Trophoblast cell (in vitro differentiated cells and primary cell): ENCODE measurements around the gene PLLP.

Experiments
- DNase-seq, 2 donors: peaks; one replicate each; pipeline ENCODE4 v3.0.0-alpha.2; 2016
- H2AFZ ChIP-seq: 2 replicates; pipeline ENCODE4 v1.6.1; 2013; ENCODE audit warnings: low read length, moderate library complexity, mild to moderate bottlenecking; ENCODE audit not compliant: insufficient read depth, poor library complexity
- H2AK5ac ChIP-seq: 2 replicates; pipeline ENCODE4 v1.6.1; 2013; ENCODE audit warnings: mild to moderate bottlenecking, low read length
- H2BK120ac ChIP-seq: 2 replicates; pipeline ENCODE4 v1.6.1; 2013; ENCODE audit warnings: low read length, mild to moderate bottlenecking, moderate library complexity; ENCODE audit not compliant: insufficient read depth, poor library complexity
- H2BK12ac ChIP-seq: 2 replicates; pipeline ENCODE4 v1.6.1; 2013; ENCODE audit warnings: mild to moderate bottlenecking, low read length, moderate library complexity
- H2BK5ac ChIP-seq: 2 replicates; pipeline ENCODE4 v1.6.1; 2013; ENCODE audit warnings: low read length, low read depth, moderate library complexity, mild to moderate bottlenecking; ENCODE audit not compliant: poor library complexity
- H3K14ac ChIP-seq: 2 replicates; pipeline ENCODE4 v1.6.1; 2013; ENCODE audit warnings: mild to moderate bottlenecking, low read length
- H3K18ac ChIP-seq: 2 replicates; pipeline ENCODE4 v1.6.1; 2013; ENCODE audit warnings: mild to moderate bottlenecking, low read length
- H3K23ac ChIP-seq: 2 replicates; pipeline ENCODE4 v1.6.1; 2013; ENCODE audit warnings: low read length
- H3K27ac ChIP-seq: 2 replicates; pipeline ENCODE4 v1.5.1; 2013; ENCODE audit warnings: low read depth, mild to moderate bottlenecking, inconsistent platforms, low read length, moderate library complexity
- H3K27me3 ChIP-seq: 2 replicates; pipeline ENCODE4 v1.6.1; 2013; ENCODE audit warnings: inconsistent platforms, mild to moderate bottlenecking, low read length, moderate library complexity; ENCODE audit not compliant: insufficient read depth
- H3K36me3 ChIP-seq, 2 experiments: 1 replicate in 1 of 2; 2 replicates in 1 of 2; pipeline ENCODE4 v1.6.1; 2013; ENCODE audit warnings: low read length in 2 of 2, mild to moderate bottlenecking in 2 of 2, moderate library complexity in 1 of 2; ENCODE audit not compliant: insufficient read depth in 2 of 2, control insufficient read depth in 1 of 2
- H3K4ac ChIP-seq: 2 replicates; pipeline ENCODE4 v1.6.1; 2013; ENCODE audit warnings: low read depth, mild to moderate bottlenecking, low read length, moderate library complexity
- H3K4me1 ChIP-seq, 2 experiments: 1 replicate in 1 of 2; 2 replicates in 1 of 2; pipeline ENCODE4 v1.6.1; 2013; ENCODE audit warnings: low read length in 2 of 2, mild to moderate bottlenecking in 2 of 2, moderate library complexity in 1 of 2; ENCODE audit not compliant: insufficient read depth in 2 of 2, control insufficient read depth in 1 of 2
- H3K4me2 ChIP-seq: 2 replicates; pipeline ENCODE4 v1.6.1; 2013; ENCODE audit warnings: inconsistent platforms, mild to moderate bottlenecking, low read length, moderate library complexity
- H3K4me3 ChIP-seq: 2 replicates; pipeline ENCODE4 v1.5.1; 2013; ENCODE audit warnings: mild to moderate bottlenecking, low read depth, low read length, inconsistent platforms
- H3K79me1 ChIP-seq: one replicate; pipeline ENCODE4 v1.6.1; 2013; ENCODE audit warnings: low read length
- H3K79me2 ChIP-seq: 2 replicates; pipeline ENCODE4 v1.6.1; 2013; ENCODE audit warnings: low read length, mild to moderate bottlenecking; ENCODE audit not compliant: control insufficient read depth, insufficient read depth, poor library complexity
- H3K9ac ChIP-seq: 2 replicates; pipeline ENCODE4 v1.6.1; 2013; ENCODE audit warnings: mild to moderate bottlenecking, low read length
- H3K9me3 ChIP-seq: 2 replicates; pipeline ENCODE4 v1.6.1; 2013; ENCODE audit warnings: low read depth, mild to moderate bottlenecking, control low read depth, inconsistent platforms, low read length; ENCODE audit not compliant: insufficient read depth
- H4K12ac ChIP-seq: 2 replicates; pipeline ENCODE4 v1.6.1; 2013; ENCODE audit warnings: low read depth, mild to moderate bottlenecking, low read length, moderate library complexity
- H4K8ac ChIP-seq: 2 replicates; pipeline ENCODE4 v1.6.1; 2013; ENCODE audit warnings: low read depth, mild to moderate bottlenecking, low read length, moderate library complexity
- H4K91ac ChIP-seq: one replicate; pipeline ENCODE4 v1.6.1; 2013; ENCODE audit warnings: low read depth, mild to moderate bottlenecking, low read length, moderate library complexity
- WGBS: extraction: QIAGEN DNeasy Blood & Tissue Kit; methylation state at CpG from one replicate; pipeline ENCODE4 v1.1.7; 2013; ENCODE audit warnings: missing lambda C conversion rate; ENCODE audit not compliant: insufficient read length, insufficient coverage; ENCODE audit errors: extremely low coverage; 5-methylcytosine and 5-hydroxymethylcytosine counted together

Gene PLLP

GRCh38 chr16:57283959-57284208, 588 bp downstream of the PLLP start:
- H2BK5ac ChIP-seq = no peak overlapping the region
- peak overlapping the region; percentile 63 for H3K4me2 ChIP-seq
- H3K4me3 ChIP-seq = peak overlapping the region; percentile 50
- no peak overlapping the region for H3K4ac ChIP-seq
- no peak overlapping the region for H2AK5ac ChIP-seq
- no peak overlapping the region for H3K14ac ChIP-seq
- H3K23ac ChIP-seq = no peak overlapping the region
- H3K9ac ChIP-seq = no peak overlapping the region
- peaks cover 6% of the 10 kb centered on the region for H3K79me1 ChIP-seq
- peaks cover 9 to 12% of the 10 kb centered on the region in 2 experiments for H3K4me1 ChIP-seq
- H3K36me3 ChIP-seq = no peaks in the 10 kb centered on the region
- H3K18ac ChIP-seq = no peak overlapping the region
- peaks cover 4% of the 10 kb centered on the region for H3K9me3 ChIP-seq
- H3K27ac ChIP-seq = no peak overlapping the region
- no peak overlapping the region for H4K8ac ChIP-seq
- no peak overlapping the region for H2BK12ac ChIP-seq
- H4K91ac ChIP-seq = no peak overlapping the region
- H2BK120ac ChIP-seq = no peak overlapping the region
- no peak overlapping the region for H4K12ac ChIP-seq
- no CpG with 5 or more reads among the region's 14 CpGs for WGBS
- H3K27me3 ChIP-seq = peaks cover 23% of the 10 kb centered on the region
- no peak overlapping the region for H2AFZ ChIP-seq
- DNase-seq = no peak
- H3K79me2 ChIP-seq = no peaks in the 10 kb centered on the region

GRCh38 chr16:57283214-57283958, 1.1 kb downstream of the PLLP start:
- Histone ChIP-seq H4K91ac (no peak overlapping the region), H4K8ac (no peak overlapping the region), H3K36me3 (no peaks in the 10 kb centered on the region), H3K79me2 (no peaks in the 10 kb centered on the region), H2AFZ (no peak overlapping the region), H2BK5ac (no peak overlapping the region), H3K18ac (no peak overlapping the region), H3K4me1 (peaks cover 9 to 12% of the 10 kb centered on the region in 2 experiments), H3K23ac (no peak overlapping the region), H3K9me3 (peaks cover 4% of the 10 kb centered on the region), H3K14ac (no peak overlapping the region), H3K27ac (no peak overlapping the region), H3K4me2 (no peak overlapping the region), H3K4ac (no peak overlapping the region), H3K4me3 (no peak overlapping the region), H3K79me1 (peaks cover 6% of the 10 kb centered on the region), H3K27me3 (peaks cover 23% of the 10 kb centered on the region), H4K12ac (no peak overlapping the region), H2BK12ac (no peak overlapping the region), H2AK5ac (no peak overlapping the region), H3K9ac (no peak overlapping the region), H2BK120ac (no peak overlapping the region)
- peak in 1 of 2 donors; percentile 32 for DNase-seq
- no CpG with 5 or more reads among the region's 24 CpGs for WGBS

- peaks cover 23% of the 10 kb centered on the region for H3K27me3 ChIP-seq
- no peaks in the 10 kb centered on the region for H3K36me3 ChIP-seq
- peaks cover 6% of the 10 kb centered on the region for H3K79me1 ChIP-seq
- H3K14ac ChIP-seq = no peak overlapping the region
- no peaks in the 10 kb centered on the region for H3K79me2 ChIP-seq
- no peak overlapping the region for H4K12ac ChIP-seq
- peaks cover 9 to 12% of the 10 kb centered on the region in 2 experiments for H3K4me1 ChIP-seq
- H4K91ac ChIP-seq = no peak overlapping the region
- no CpG with 5 or more reads among the region's 8 CpGs for WGBS
- no peak overlapping the region for H3K18ac ChIP-seq
- no peak overlapping the region for H2BK120ac ChIP-seq
- no peak overlapping the region for H3K9ac ChIP-seq
- DNase-seq = no peak
- peak overlapping the region; percentile 7 for H3K4me3 ChIP-seq
- H2AK5ac ChIP-seq = no peak overlapping the region
- no peak overlapping the region for H3K23ac ChIP-seq
- H3K4ac ChIP-seq = no peak overlapping the region
- no peak overlapping the region for H3K4me2 ChIP-seq
- H4K8ac ChIP-seq = no peak overlapping the region
- no peak overlapping the region for H2AFZ ChIP-seq
- H3K9me3 ChIP-seq = peaks cover 4% of the 10 kb centered on the region
- no peak overlapping the region for H2BK12ac ChIP-seq
- no peak overlapping the region for H2BK5ac ChIP-seq
- no peak overlapping the region for H3K27ac ChIP-seq
These were observed 1.8 kb downstream of the PLLP start for GRCh38 chr16:57282510-57283213.

- Histone ChIP-seq H4K91ac (no peak overlapping the region), H3K18ac (no peak overlapping the region), H3K27me3 (peaks cover 23% of the 10 kb centered on the region), H2AFZ (no peak overlapping the region), H2AK5ac (no peak overlapping the region), H3K4me3 (no peak overlapping the region), H4K8ac (no peak overlapping the region), H3K4me2 (no peak overlapping the region), H2BK120ac (no peak overlapping the region), H3K9ac (no peak overlapping the region), H3K9me3 (peaks cover 4% of the 10 kb centered on the region), H3K79me1 (peaks cover 6% of the 10 kb centered on the region), H3K79me2 (no peaks in the 10 kb centered on the region), H3K4ac (no peak overlapping the region), H3K36me3 (no peaks in the 10 kb centered on the region), H3K27ac (no peak overlapping the region), H3K4me1 (peaks cover 9 to 12% of the 10 kb centered on the region in 2 experiments), H3K23ac (no peak overlapping the region), H2BK12ac (no peak overlapping the region), H4K12ac (no peak overlapping the region), H2BK5ac (no peak overlapping the region), H3K14ac (no peak overlapping the region)
- DNase-seq = no peak
- WGBS = no CpG with 5 or more reads among the region's 3 CpGs
These were observed 2.7 kb downstream of the PLLP start for GRCh38 chr16:57281791-57282190.
